ENCODE results near the gene LIN7C.
"Not testable (repeated sequence)": the region's sequence is repeated elsewhere in the genome, so short reads cannot be mapped to it uniquely, and the experiment has no call there.

LIN7C gene

DNA sequence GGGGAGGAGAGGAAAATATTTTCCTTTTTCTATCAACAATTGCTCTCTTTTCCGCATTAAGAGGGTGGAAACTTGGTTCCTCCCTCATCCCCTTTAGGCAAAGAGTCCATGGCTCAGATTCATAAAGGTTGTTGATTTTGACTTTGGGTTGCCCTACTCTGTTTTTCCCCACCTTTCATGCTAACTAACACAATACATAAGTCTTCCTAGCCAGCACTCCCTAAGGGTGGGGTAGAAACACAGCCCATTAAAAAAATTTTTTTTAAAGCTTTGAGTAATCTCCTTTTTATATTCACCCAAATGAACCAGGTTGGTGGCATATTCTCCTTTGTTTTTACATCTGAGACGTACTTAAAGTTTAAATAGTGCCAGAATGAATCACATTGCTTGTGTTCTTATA lies 20.0 kb upstream of the LIN7C start:
- ChIA-PET POLR2A (no interaction called here), CTCF (interaction anchor here (1.3 to 1.4 kb wide), 2 partner anchors 14 to 15 kb away, joined by 3 to 4 read pairs; no protein-coding TSS in a partner anchor)
- TF ChIP-seq CTCF (IDR thresholded peaks at IDR 0.05; ENCODE audit: control extremely low read depth, extremely low read depth, low read depth, missing control alignments) = no peak
- DNase-seq (ENCODE audit: extremely low spot score) = no peak

DNA sequence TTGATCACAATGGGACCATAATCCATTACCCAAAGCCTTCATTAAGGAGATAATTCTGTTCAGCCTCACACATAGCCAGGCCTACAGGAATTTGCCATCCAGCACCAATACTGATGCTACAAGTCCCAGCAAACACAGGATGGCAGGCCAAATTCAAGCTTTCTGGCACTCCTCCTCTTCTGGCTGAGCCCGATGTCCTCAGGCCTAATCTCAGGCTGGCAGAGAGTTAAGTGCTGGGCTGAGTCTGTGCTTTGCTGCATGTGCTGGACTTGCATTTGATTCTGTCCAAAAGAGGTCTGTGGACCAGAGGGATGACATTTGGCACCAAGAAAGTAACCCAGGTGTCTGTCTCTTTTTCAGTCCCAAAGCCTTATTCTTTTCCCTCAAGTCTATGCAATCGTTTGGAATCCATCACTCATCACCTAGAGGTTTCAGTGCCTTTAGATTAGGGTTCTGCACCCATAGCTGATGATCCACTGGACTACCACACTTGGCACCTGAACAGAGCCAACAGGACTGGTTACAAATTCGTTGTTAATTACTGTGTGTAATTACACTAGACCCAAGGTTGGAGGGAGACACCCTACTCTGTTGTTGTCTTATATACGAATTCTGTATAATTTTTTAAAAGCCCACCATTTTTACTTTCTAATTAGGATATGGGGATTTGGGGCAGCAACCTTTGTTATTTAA lies 19.4 kb upstream of the LIN7C start:
- CTCF ChIA-PET = interaction anchor here (1.3 to 1.4 kb wide), 2 partner anchors 9 to 14 kb away, joined by 3 to 4 read pairs; no protein-coding TSS in a partner anchor
- TF ChIP-seq CTCF (IDR thresholded peaks at IDR 0.05; ENCODE audit: control extremely low read depth, extremely low read depth, low read depth, missing control alignments) = no peak
- DNase-seq (ENCODE audit: extremely low spot score) = no peak
- POLR2A ChIA-PET = no interaction called here

DNA sequence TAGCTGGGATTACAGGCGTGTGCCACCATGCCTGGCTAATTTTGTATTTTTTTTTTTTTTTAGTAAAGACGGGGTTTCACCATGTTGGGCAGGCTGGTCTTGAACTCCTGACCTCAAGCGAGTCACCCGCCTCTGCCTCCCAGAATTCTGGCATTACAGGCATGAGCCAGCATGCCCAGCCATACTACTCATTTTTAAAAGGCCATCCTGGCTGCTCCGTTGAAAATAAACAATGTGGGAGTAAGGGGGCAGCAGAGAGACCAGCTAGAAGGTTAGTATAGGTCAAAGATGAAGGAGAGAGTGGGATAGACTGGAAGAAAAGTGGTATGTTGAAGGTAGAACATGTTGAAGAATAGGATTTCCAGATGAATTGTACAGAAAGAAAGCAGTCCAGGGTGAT lies 17.6 kb upstream of the LIN7C start:
- TF ChIP-seq CTCF (IDR thresholded peaks at IDR 0.05; ENCODE audit: control extremely low read depth, extremely low read depth, low read depth, missing control alignments) = no peak
- POLR2A ChIA-PET = no interaction called here
- CTCF ChIA-PET = interaction anchor here (1.1 kb wide), 1 partner anchor 25 kb away, joined by 5 read pairs; no protein-coding TSS in a partner anchor
- no peak for DNase-seq (ENCODE audit: extremely low spot score)

- TF ChIP-seq CTCF (IDR thresholded peaks at IDR 0.05; ENCODE audit: control extremely low read depth, extremely low read depth, low read depth, missing control alignments) = no peak
- no peak for DNase-seq (ENCODE audit: extremely low spot score)
- POLR2A ChIA-PET = no interaction called here
- CTCF ChIA-PET = no interaction called here
These were observed 13.7 kb upstream of the LIN7C start for GRCh38 chr11:27520226-27520625.

- ChIA-PET POLR2A (no interaction called here), CTCF (interaction anchor here (1.2 to 1.7 kb wide), 3 partner anchors 9 to 33 kb away, joined by 3 to 6 read pairs (median 3); no protein-coding TSS in a partner anchor)
- DNase-seq (ENCODE audit: extremely low spot score) = no peak
- no peak for TF ChIP-seq CTCF (IDR thresholded peaks at IDR 0.05; ENCODE audit: control extremely low read depth, extremely low read depth, low read depth, missing control alignments)
These were observed 11.9 kb upstream of the LIN7C start for GRCh38 chr11:27518518-27518917.

- DNase-seq (ENCODE audit: extremely low spot score); POLR2A ChIA-PET: not testable (repeated sequence)
- CTCF ChIA-PET = interaction anchor here (1.7 to 2.7 kb wide), 2 partner anchors 10 to 19 kb away, joined by 6 to 7 read pairs; no protein-coding TSS in a partner anchor
These were observed 10.9 kb upstream of the LIN7C start for GRCh38 chr11:27517490-27517889.

DNA sequence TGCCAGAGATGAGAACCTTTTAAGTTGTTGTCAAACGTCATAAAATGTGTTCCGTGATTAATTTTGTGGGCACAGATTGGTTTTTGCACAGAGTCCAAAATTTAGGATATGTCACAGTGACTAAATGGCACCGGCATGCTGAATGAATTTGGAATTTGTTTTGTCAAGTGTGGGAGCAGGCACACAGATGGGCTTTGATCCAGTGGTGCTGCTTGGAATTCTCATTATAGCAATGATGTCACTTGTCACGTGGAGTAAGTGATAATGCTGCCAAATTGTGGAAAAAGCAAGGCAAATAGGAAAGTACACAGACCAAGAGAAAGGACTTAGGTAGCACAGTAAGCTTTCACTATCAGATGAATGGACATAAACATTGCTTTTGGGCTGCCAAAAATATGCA lies 8.0 kb upstream of the LIN7C start:
- ChIA-PET POLR2A (no interaction called here), CTCF (interaction anchor here (2.7 kb wide), 1 partner anchor 16 kb away, joined by 7 read pairs; no protein-coding TSS in a partner anchor)
- no peak for TF ChIP-seq CTCF (IDR thresholded peaks at IDR 0.05; ENCODE audit: control extremely low read depth, extremely low read depth, low read depth, missing control alignments)
- DNase-seq (ENCODE audit: extremely low spot score) = no peak

All from GM10248 (cell line).